Ovary (tissue), 9 donors: ENCODE measurements around the gene SLC39A11. TPM values are rescaled to one million over a fixed set of nuclear protein-coding genes. Genes with fewer than 3 reads are reported as not detected.

ENCODE experiments used
- DNase-seq, 5 donors: peaks; one replicate each; pipeline ENCODE4 v3.0.0-alpha.2; 2019 to 2020
- H3K27ac ChIP-seq, 2 donors: fragments of 200-600 bp; one replicate each; pipeline versions ENCODE4 v1.5.1 to v1.8.0; 2019 to 2022
- H3K27me3 ChIP-seq: fragments of 200-600 bp; one replicate; pipeline ENCODE4 v1.8.0; 2022
- H3K36me3 ChIP-seq: fragments of 200-600 bp; sonication (generic); one replicate; pipeline ENCODE4 v1.5.1; 2019
- H3K4me1 ChIP-seq: one replicate; pipeline ENCODE4 v1.8.1; 2013; ENCODE audit warnings: mild to moderate bottlenecking, moderate library complexity; ENCODE audit not compliant: insufficient read depth
- H3K4me3 ChIP-seq: fragments of 200-600 bp; sonication (generic); one replicate; pipeline ENCODE4 v1.5.1; 2017
- H3K9me3 ChIP-seq, 2 donors: fragments of 200-600 bp in 1 of 2; sonication (generic) in 1 of 2; one replicate each; pipeline versions ENCODE4 v1.5.1 to v1.8.1; 2013 to 2019; ENCODE audit warnings: mild to moderate bottlenecking in 1 of 2, moderate library complexity in 1 of 2
- EP300 ChIP-seq: sonication (generic); formaldehyde crosslinking; IDR thresholded peaks from one replicate; pipeline ENCODE4 v1.6.1; 2017; ENCODE audit warnings: antibody characterized with exemption
- POLR2A ChIP-seq: fragments of 450-650 bp; IDR thresholded peaks from one replicate; pipeline ENCODE4 v1.6.1; 2017; ENCODE audit warnings: antibody characterized with exemption, mild to moderate bottlenecking, moderate library complexity
- WGBS, 3 donors: extraction: QIAGEN DNeasy Blood & Tissue Kit in 1 of 3; methylation state at CpG; one replicate each; pipeline versions ENCODE4 v1.1.5 to v1.1.7; 2013 to 2017; 5-methylcytosine and 5-hydroxymethylcytosine counted together
- intact Hi-C, 4 donors: fragments of 100-400 bp; cut with DNase I; formaldehyde crosslinking; loops; one replicate each; pipeline versions ENCODE4 v1.11.0 to v1.15.1; 2022 to 2023
- polyA plus RNA-seq, 2 donors: library from polyadenylated mRNA; stranded (reverse); fragments of 200-250 nt in 1 of 2; fragments of 350-450 nt in 1 of 2; fragmentation: Illumina TruSeq in 1 of 2; extraction: RNeasy Lipid Tissue Mini Kit (QIAGEN cat#74804) in 1 of 2; gene quantifications; one replicate each; pipeline ENCODE4 v1.2.3, GENCODE V29; 2013 to 2014
- total RNA-seq, 7 donors: library from RNA; depleted of rRNA in 2 of 7; stranded (reverse); fragments of >200 nt in 2 of 7; fragmentation: NEBNext Ultra II Directional in 3 of 7; extraction: Animal tissue kit (Norgen Biotek cat#: 25700) in 3 of 7; gene quantifications; one replicate each; pipeline versions ENCODE4 v1.1.0 to v1.2.4, GENCODE V29; 2016 to 2023
- TF ChIP-seq, protein P1 (sequence below), 3 donors: fragments of 450-650 bp in 2 of 3; fragments of 200-600 bp in 1 of 3; IDR thresholded peaks; one replicate each; pipeline versions ENCODE4 v1.5.1 to v1.8.0; 2016 to 2022; ENCODE audit warnings: antibody characterized with exemption in 3 of 3, mild to moderate bottlenecking in 1 of 3
- donor health status: DM: no; HTN: no; CAD: no; lungs with moderate emphysema.
- donor health status: DM: no; HTN: no; CAD: no.
- donor health status: Bipolar disorder and iron deficiency.
- donor health status: DM: yes; HTN: yes; CAD: no.
- donor health status: DM: no; HTN: no; CAD: no.
- donor health status: DM: yes; HTN: yes; CAD: no.

SLC39A11 gene
- total and polyA plus RNA-seq, 9 donors: 4.0 to 21.2 (median 10.1) TPM

DNA sequence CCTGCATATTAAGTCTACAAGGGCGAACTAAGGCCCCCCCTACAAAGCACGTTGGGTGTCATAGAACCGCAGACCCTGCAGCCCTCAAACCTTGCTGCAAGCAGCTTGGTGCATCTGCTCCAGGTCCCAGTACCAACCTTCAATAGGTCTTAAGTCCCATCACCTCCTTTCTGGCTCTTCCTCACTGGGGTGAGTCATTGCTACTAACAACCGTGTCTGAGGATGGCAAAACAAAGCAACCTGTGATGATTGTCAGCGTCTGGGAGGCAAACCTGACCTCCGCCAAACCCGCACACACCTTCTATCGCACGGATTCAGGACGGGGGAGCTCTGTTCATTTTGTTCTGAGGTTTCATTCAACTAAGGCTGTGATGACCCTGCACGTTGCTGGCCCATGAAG lies 138.9 kb downstream of the SLC39A11 start:
- Histone ChIP-seq H3K36me3 (no peaks in the 10 kb centered on the region), H3K27me3 (no peaks in the 10 kb centered on the region), H3K4me1 (no peaks in the 10 kb centered on the region), H3K4me3 (no peak overlapping the region), H3K9me3 (no peaks in the 10 kb centered on the region), H3K27ac (no peak overlapping the region)
- WGBS, 3 donors: 88 to 89% (median 88%) methylated on average over 11 of the region's 11 CpGs
- TF ChIP-seq, protein P1, sequence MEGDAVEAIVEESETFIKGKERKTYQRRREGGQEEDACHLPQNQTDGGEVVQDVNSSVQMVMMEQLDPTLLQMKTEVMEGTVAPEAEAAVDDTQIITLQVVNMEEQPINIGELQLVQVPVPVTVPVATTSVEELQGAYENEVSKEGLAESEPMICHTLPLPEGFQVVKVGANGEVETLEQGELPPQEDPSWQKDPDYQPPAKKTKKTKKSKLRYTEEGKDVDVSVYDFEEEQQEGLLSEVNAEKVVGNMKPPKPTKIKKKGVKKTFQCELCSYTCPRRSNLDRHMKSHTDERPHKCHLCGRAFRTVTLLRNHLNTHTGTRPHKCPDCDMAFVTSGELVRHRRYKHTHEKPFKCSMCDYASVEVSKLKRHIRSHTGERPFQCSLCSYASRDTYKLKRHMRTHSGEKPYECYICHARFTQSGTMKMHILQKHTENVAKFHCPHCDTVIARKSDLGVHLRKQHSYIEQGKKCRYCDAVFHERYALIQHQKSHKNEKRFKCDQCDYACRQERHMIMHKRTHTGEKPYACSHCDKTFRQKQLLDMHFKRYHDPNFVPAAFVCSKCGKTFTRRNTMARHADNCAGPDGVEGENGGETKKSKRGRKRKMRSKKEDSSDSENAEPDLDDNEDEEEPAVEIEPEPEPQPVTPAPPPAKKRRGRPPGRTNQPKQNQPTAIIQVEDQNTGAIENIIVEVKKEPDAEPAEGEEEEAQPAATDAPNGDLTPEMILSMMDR (IDR thresholded peaks at IDR 0.05): no peak
- TF ChIP-seq EP300 (no peak), POLR2A (no peak)
- no peak for DNase-seq
- intact Hi-C loops: no loop called here

DNA sequence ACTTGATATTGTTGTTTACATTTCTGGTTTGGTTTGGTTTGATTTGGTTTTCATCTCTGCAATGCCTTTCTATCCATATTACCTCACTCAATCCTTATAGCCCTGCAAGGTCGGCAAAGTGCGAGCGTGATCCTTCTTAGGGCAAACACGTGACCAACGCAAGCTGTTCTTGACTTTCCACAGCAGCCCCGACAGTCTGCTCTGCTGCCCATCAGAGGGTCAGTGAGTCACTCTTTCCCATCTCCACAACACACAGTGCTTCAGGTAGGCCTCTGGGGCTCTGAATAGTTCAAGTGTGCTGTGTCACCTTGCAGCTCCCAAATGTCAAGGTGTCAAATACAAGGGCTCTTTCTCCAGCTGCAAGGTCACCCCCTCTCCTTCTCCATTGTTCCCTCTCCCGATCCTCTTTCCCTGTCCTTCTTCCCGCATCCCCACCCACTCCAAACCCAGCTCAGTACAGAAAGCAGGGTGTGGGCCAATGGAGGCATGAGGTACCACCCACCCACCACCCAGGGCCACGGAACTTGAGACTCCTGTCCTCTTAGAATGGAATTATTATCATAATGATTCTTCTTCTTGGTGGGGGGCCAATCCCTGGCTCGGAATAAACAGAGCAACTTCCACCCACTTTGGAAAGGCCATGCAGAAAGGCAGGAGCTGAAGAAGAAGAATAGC lies 139.7 kb downstream of the SLC39A11 start:
- H3K27ac ChIP-seq: no peak overlapping the region
- TF ChIP-seq, protein P1 (IDR thresholded peaks at IDR 0.05): no peak
- TF ChIP-seq POLR2A (no peak), EP300 (no peak)
- no peaks in the 10 kb centered on the region for H3K36me3 ChIP-seq
- no peaks in the 10 kb centered on the region for H3K9me3 ChIP-seq
- no peak for DNase-seq
- WGBS, 3 donors: 76 to 84% (median 80%) methylated on average over 10 of the region's 10 CpGs
- H3K27me3 ChIP-seq: no peaks in the 10 kb centered on the region
- no peak overlapping the region for H3K4me3 ChIP-seq
- no peaks in the 10 kb centered on the region for H3K4me1 ChIP-seq
- intact Hi-C loops: no loop called here

DNA sequence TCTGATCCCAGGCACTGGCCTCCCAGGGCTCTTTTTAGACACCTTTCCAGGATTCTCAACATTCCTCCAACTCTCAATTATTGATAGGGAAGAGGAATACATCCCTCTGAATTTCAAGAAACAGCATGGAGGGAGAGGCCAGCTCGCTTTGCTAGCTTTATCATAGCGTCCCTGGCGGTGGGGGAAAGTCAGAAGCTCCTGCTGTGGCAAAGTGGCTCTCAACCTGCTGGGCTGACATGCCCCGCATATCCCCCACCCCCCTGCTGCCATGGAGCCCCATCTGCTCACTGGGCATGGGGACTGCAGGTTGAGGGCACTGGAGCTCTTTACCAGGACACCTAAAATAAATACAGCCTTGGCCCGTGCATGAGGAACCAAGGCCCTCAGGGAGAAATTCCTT lies 140.3 kb downstream of the SLC39A11 start:
- Histone ChIP-seq H3K27ac (no peak overlapping the region), H3K9me3 (no peaks in the 10 kb centered on the region), H3K4me3 (no peak overlapping the region), H3K4me1 (no peaks in the 10 kb centered on the region), H3K27me3 (no peaks in the 10 kb centered on the region), H3K36me3 (no peaks in the 10 kb centered on the region)
- DNase-seq: no peak
- intact Hi-C loops: no loop called here
- WGBS, 3 donors: 43 to 60% (median 57%) methylated on average over 5 of the region's 5 CpGs
- TF ChIP-seq, protein P1 (IDR thresholded peaks at IDR 0.05): no peak
- TF ChIP-seq POLR2A: no peak
- TF ChIP-seq EP300: no peak

DNA sequence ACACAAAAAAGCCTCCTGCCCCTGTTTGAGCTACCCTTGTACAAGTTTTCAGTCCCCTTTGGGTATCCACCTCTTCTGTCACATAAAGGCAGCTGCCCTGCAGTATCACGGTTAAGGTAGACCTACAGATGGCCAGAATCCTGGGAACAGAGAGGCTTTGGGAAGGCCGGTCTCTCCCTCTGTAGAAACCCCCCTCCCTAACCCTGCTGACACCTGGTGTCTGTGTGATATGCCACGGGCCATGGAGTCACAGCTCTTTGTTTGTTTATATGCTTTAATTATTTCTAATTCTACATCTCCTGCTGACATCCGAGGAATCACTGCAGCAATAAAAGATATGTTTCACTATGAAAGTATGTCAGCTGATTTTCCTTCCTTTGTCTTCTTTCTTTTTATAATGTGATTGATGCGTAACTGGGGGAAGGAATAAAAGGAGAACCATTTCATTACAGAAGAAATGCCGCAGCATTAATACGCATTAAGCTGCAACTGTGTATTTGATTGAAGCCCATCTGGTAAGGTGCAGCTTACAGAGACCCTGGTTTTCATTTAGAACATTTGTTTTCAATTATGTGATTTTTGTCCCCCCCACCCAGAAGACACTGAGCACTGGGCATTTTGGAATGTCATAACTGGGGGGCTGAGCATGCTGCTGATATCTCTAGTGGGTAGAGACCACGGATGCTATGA lies 142.1 kb downstream of the SLC39A11 start:
- Histone ChIP-seq H3K9me3 (no peaks in the 10 kb centered on the region), H3K27ac (no peak overlapping the region), H3K27me3 (no peaks in the 10 kb centered on the region), H3K4me1 (no peaks in the 10 kb centered on the region), H3K4me3 (no peak overlapping the region), H3K36me3 (no peaks in the 10 kb centered on the region)
- TF ChIP-seq, protein P1 (IDR thresholded peaks at IDR 0.05): no peak
- TF ChIP-seq EP300 (no peak), POLR2A (no peak)
- 74 to 80% (median 75%) methylated on average over 8 of the region's 8 CpGs for WGBS, 3 donors
- DNase-seq: no peak
- intact Hi-C loops: no loop called here
